Mesenchymal stem cell (in vitro differentiated cells and primary cell): ENCODE data around the gene HRAS.

Experiments
- DNase-seq: peaks from one replicate; pipeline ENCODE4 v3.0.0-alpha.2; 2013
- H2AFZ ChIP-seq: one replicate; pipeline ENCODE4 v1.6.1; 2013; ENCODE audit warnings: low read depth, mild to moderate bottlenecking, control low read depth, inconsistent platforms, low read length, moderate library complexity
- H2AK5ac ChIP-seq: 2 replicates; pipeline ENCODE4 v1.6.1; 2013; ENCODE audit warnings: low read length, moderate library complexity, mild to moderate bottlenecking, inconsistent platforms; ENCODE audit not compliant: severe bottlenecking
- H2BK120ac ChIP-seq: one replicate; pipeline ENCODE4 v1.6.1; 2013; ENCODE audit warnings: low read depth, mild to moderate bottlenecking, inconsistent platforms, low read length, moderate library complexity
- H2BK12ac ChIP-seq, 2 experiments: one replicate each; pipeline ENCODE4 v1.6.1; 2013; ENCODE audit warnings: inconsistent platforms in 2 of 2, low read length in 2 of 2, mild to moderate bottlenecking in 2 of 2, moderate library complexity in 2 of 2, control low read depth in 1 of 2
- H2BK15ac ChIP-seq: one replicate; pipeline ENCODE4 v1.6.1; 2013; ENCODE audit warnings: mild to moderate bottlenecking, low read depth, inconsistent platforms; ENCODE audit not compliant: poor library complexity, severe bottlenecking
- H2BK5ac ChIP-seq: 2 replicates; pipeline ENCODE4 v1.6.1; 2013; ENCODE audit warnings: low read depth, mild to moderate bottlenecking, low read length, control low read depth, inconsistent platforms; ENCODE audit not compliant: poor library complexity, severe bottlenecking
- H3K14ac ChIP-seq, 2 experiments: one replicate each; pipeline ENCODE4 v1.6.1; 2013; ENCODE audit warnings: inconsistent platforms in 2 of 2, low read length in 2 of 2, control low read depth in 1 of 2, mild to moderate bottlenecking in 1 of 2, moderate library complexity in 1 of 2
- H3K18ac ChIP-seq, 2 experiments: one replicate each; pipeline ENCODE4 v1.6.1; 2013; ENCODE audit warnings: inconsistent platforms in 2 of 2, low read length in 2 of 2, control low read depth in 1 of 2, low read depth in 1 of 2, mild to moderate bottlenecking in 1 of 2
- H3K23ac ChIP-seq, 2 experiments: one replicate each; pipeline ENCODE4 v1.6.1; 2013; ENCODE audit warnings: inconsistent platforms in 2 of 2, low read length in 2 of 2, mild to moderate bottlenecking in 2 of 2, moderate library complexity in 2 of 2, control low read depth in 1 of 2
- H3K27ac ChIP-seq: 2 replicates; pipeline ENCODE4 v1.5.1; 2013; ENCODE audit warnings: mild to moderate bottlenecking, moderate library complexity, low read length, control low read depth, inconsistent platforms; ENCODE audit not compliant: poor library complexity, severe bottlenecking
- H3K27me3 ChIP-seq, 2 experiments: 2 replicates each; pipeline versions ENCODE4 v1.6.1 to v1.7.0; 2013; ENCODE audit warnings: low read length in 2 of 2, mild to moderate bottlenecking in 2 of 2, moderate library complexity in 2 of 2, control low read depth in 1 of 2, inconsistent platforms in 1 of 2; ENCODE audit not compliant: control insufficient read depth in 1 of 2, insufficient read depth in 1 of 2
- H3K36me3 ChIP-seq, 2 experiments: 2 replicates each; pipeline versions ENCODE4 v1.6.1 to v1.7.0; 2013; ENCODE audit warnings: low read length in 2 of 2, control low read depth in 1 of 2, inconsistent platforms in 1 of 2, low read depth in 1 of 2, mild to moderate bottlenecking in 1 of 2; ENCODE audit not compliant: insufficient read depth in 2 of 2, control insufficient read depth in 1 of 2
- H3K4ac ChIP-seq, 2 experiments: one replicate each; pipeline ENCODE4 v1.6.1; 2013; ENCODE audit warnings: inconsistent platforms in 2 of 2, low read length in 2 of 2, mild to moderate bottlenecking in 2 of 2, moderate library complexity in 2 of 2, control low read depth in 1 of 2, low read depth in 1 of 2
- H3K4me1 ChIP-seq: 2 replicates; pipeline ENCODE4 v1.6.1; 2013; ENCODE audit warnings: low read depth, low read length, control low read depth; ENCODE audit not compliant: control insufficient read depth, insufficient read depth
- H3K4me2 ChIP-seq: 2 replicates; pipeline ENCODE4 v1.6.1; 2013; ENCODE audit warnings: low read length, mild to moderate bottlenecking, inconsistent platforms; ENCODE audit not compliant: poor library complexity, severe bottlenecking
- H3K4me3 ChIP-seq, 2 experiments: 2 replicates each; pipeline versions ENCODE4 v1.5.1 to v1.7.0; 2013; ENCODE audit warnings: low read length in 2 of 2, mild to moderate bottlenecking in 2 of 2, control low read depth in 1 of 2, low read depth in 1 of 2; ENCODE audit not compliant: insufficient read depth in 1 of 2
- H3K79me1 ChIP-seq: replicated peaks from 2 replicates; pipeline ENCODE4 v1.6.1; 2013; ENCODE audit warnings: mild to moderate bottlenecking, control low read depth, low read length, inconsistent platforms; ENCODE audit not compliant: poor library complexity, severe bottlenecking
- H3K9ac ChIP-seq: 2 replicates; pipeline ENCODE4 v1.7.0; 2013; ENCODE audit warnings: mild to moderate bottlenecking, low read length, moderate library complexity
- H3K9me3 ChIP-seq: 2 replicates; pipeline ENCODE4 v1.7.0; 2013; ENCODE audit warnings: mild to moderate bottlenecking, low read length; ENCODE audit not compliant: control insufficient read depth
- H4K8ac ChIP-seq: one replicate; pipeline ENCODE4 v1.6.1; 2013; ENCODE audit warnings: inconsistent platforms, mild to moderate bottlenecking, low read length, moderate library complexity
- H4K91ac ChIP-seq: one replicate; pipeline ENCODE4 v1.6.1; 2013; ENCODE audit warnings: mild to moderate bottlenecking, low read length, inconsistent platforms
- WGBS: methylation state at CpG from one replicate; pipeline ENCODE4 v1.1.7; 2013; ENCODE audit warnings: mixed read lengths; 5-methylcytosine and 5-hydroxymethylcytosine counted together

HRAS gene

GRCh38 chr11:569158-569885, 33.9 kb upstream of the HRAS start:
- Histone ChIP-seq H3K4me2 (peak overlapping the region; percentile 82), H4K8ac (peak overlapping the region; percentile 79), H2AK5ac (peak overlapping the region; percentile 69), H2BK15ac (peak overlapping the region; percentile 65), H2BK5ac (peak overlapping the region; percentile 33), H3K18ac (peak overlapping the region; percentile 85 to 91), H3K14ac (peak overlapping the region in 1 of 2 experiments; percentile 43), H4K91ac (peak overlapping the region; percentile 85), H2BK120ac (peak overlapping the region; percentile 96), H3K9ac (peak overlapping the region; percentile 83), H3K9me3 (no peaks in the 10 kb centered on the region), H3K27me3 (peaks cover 0 to 7% of the 10 kb centered on the region in 2 experiments), H3K4me3 (peak overlapping the region; percentile 80 to 87), H3K79me1 (peaks cover 13% of the 10 kb centered on the region), H2AFZ (peak overlapping the region; percentile 19), H3K4ac (peak overlapping the region; percentile 81 to 85), H3K23ac (peak overlapping the region in 1 of 2 experiments; percentile 7), H3K36me3 (peaks cover 0 to 17% of the 10 kb centered on the region in 2 experiments), H3K27ac (no peak overlapping the region), H3K4me1 (peaks cover 37% of the 10 kb centered on the region), H2BK12ac (peak overlapping the region; percentile 23 to 81)
- no peak for DNase-seq
- WGBS = 64% methylated on average over 36 of the region's 36 CpGs

GRCh38 chr11:568306-569157, 33.2 kb upstream of the HRAS start:
- H3K14ac ChIP-seq = peak overlapping the region in 1 of 2 experiments; percentile 43
- peaks cover 16% of the 10 kb centered on the region for H3K79me1 ChIP-seq
- H3K9ac ChIP-seq = peak overlapping the region; percentile 83
- peak overlapping the region; percentile 7 to 29 for H3K23ac ChIP-seq
- H2BK12ac ChIP-seq = peak overlapping the region; percentile 23 to 38
- H3K18ac ChIP-seq = peak overlapping the region; percentile 91 to 96
- DNase-seq = peak; percentile 87
- peak overlapping the region; percentile 96 for H3K4me2 ChIP-seq
- peak overlapping the region; percentile 81 to 85 for H3K4ac ChIP-seq
- peak overlapping the region; percentile 85 for H4K91ac ChIP-seq
- no peaks in the 10 kb centered on the region for H3K9me3 ChIP-seq
- peaks cover 0 to 25% of the 10 kb centered on the region in 2 experiments for H3K36me3 ChIP-seq
- H3K4me3 ChIP-seq = peak overlapping the region; percentile 80 to 87
- H3K4me1 ChIP-seq = peaks cover 45% of the 10 kb centered on the region
- peak overlapping the region; percentile 83 for H2AFZ ChIP-seq
- WGBS = 1% methylated on average over 71 of the region's 123 CpGs
- peak overlapping the region; percentile 100 for H2BK15ac ChIP-seq
- H4K8ac ChIP-seq = peak overlapping the region; percentile 79
- H2BK120ac ChIP-seq = peak overlapping the region; percentile 96
- H2AK5ac ChIP-seq = peak overlapping the region; percentile 69
- no peak overlapping the region for H3K27ac ChIP-seq
- H3K27me3 ChIP-seq = peaks cover 0 to 12% of the 10 kb centered on the region in 2 experiments
- peak overlapping the region; percentile 33 for H2BK5ac ChIP-seq

- Histone ChIP-seq H2AK5ac (no peak overlapping the region), H2BK5ac (no peak overlapping the region), H3K4ac (peak overlapping the region in 1 of 2 experiments; percentile 9), H3K9ac (no peak overlapping the region), H3K27ac (no peak overlapping the region), H3K27me3 (peaks cover 0 to 17% of the 10 kb centered on the region in 2 experiments), H4K91ac (peak overlapping the region; percentile 65), H3K36me3 (peaks cover 0 to 32% of the 10 kb centered on the region in 2 experiments), H2AFZ (peak overlapping the region; percentile 83), H3K4me1 (peaks cover 50% of the 10 kb centered on the region), H3K79me1 (peaks cover 21% of the 10 kb centered on the region), H3K23ac (peak overlapping the region in 1 of 2 experiments; percentile 6), H2BK12ac (peak overlapping the region in 1 of 2 experiments; percentile 79), H3K14ac (peak overlapping the region in 1 of 2 experiments; percentile 80), H2BK120ac (peak overlapping the region; percentile 68), H3K9me3 (no peaks in the 10 kb centered on the region), H4K8ac (peak overlapping the region; percentile 27), H3K4me3 (peak overlapping the region; percentile 80 to 87), H2BK15ac (peak overlapping the region; percentile 100), H3K18ac (peak overlapping the region; percentile 14 to 96), H3K4me2 (peak overlapping the region; percentile 96)
- no peak for DNase-seq
- 43% methylated on average over 20 of the region's 41 CpGs for WGBS
Observed at GRCh38 chr11:567629-568292, 32.4 kb upstream of the HRAS start.
